ENCODE results near the gene UBL7.

DNA sequence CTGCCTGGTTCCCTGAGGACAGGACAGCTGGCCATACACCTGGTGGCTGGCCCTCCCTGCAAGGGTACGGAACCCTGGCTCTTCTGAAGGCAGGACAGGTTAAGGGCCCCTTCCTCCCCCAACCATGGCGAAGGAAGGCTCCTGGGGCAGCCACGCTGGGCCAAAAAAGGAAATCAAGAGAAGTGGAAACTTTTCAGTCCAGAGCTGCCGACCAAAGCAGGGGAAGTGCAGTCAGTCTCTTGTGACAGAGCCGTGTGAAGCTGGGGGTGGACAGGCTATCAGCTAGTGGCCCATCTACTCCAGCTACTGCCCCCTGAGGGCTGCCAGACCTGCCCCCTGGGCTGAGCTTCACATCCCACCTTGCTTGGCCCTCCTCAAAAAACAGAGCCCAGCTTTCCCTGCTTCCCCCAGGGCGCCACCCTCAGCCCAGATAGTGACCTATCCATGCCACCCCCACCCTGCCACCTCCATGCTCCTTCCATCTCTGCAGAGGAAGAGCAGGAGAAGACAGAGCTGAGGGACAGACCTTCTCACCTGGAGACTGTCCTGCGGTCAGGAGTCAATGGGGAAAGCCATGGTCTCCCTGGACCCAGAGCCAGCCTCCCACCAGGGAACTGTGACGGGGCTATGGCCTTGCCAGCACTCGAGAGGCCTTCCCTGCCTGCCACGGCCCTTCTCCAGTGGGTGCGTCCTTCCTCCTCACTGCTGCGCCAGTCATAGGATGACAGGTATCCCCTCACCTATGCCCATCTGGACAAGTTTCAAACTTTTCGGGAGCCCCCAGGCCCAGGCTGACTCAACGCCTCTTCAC lies 31.8 kb downstream of the UBL7 start:
- TF ChIP-seq, protein P1, sequence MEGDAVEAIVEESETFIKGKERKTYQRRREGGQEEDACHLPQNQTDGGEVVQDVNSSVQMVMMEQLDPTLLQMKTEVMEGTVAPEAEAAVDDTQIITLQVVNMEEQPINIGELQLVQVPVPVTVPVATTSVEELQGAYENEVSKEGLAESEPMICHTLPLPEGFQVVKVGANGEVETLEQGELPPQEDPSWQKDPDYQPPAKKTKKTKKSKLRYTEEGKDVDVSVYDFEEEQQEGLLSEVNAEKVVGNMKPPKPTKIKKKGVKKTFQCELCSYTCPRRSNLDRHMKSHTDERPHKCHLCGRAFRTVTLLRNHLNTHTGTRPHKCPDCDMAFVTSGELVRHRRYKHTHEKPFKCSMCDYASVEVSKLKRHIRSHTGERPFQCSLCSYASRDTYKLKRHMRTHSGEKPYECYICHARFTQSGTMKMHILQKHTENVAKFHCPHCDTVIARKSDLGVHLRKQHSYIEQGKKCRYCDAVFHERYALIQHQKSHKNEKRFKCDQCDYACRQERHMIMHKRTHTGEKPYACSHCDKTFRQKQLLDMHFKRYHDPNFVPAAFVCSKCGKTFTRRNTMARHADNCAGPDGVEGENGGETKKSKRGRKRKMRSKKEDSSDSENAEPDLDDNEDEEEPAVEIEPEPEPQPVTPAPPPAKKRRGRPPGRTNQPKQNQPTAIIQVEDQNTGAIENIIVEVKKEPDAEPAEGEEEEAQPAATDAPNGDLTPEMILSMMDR (IDR thresholded peaks at IDR 0.05), result no peak
- TF ChIP-seq EP300 (IDR thresholded peaks at IDR 0.05), result no peak
